GM18498 (cell line): ENCODE results near the gene CMIP.

Experiments
- ATAC-seq: cut with Tn5 transposase; IDR thresholded peaks from one replicate; pipeline ENCODE4 v1.9.1; 2021; ENCODE audit warnings: mild to moderate bottlenecking, moderate library complexity; ENCODE audit not compliant: unreplicated experiment

Gene CMIP

GRCh38 chr16:81461243-81461642 lies 16.6 kb downstream of the CMIP start:
- no peak for ATAC-seq

GRCh38 chr16:81461766-81462165 lies 17.2 kb downstream of the CMIP start:
- no peak for ATAC-seq

- no peak for ATAC-seq
These were observed 18.1 kb downstream of the CMIP start for GRCh38 chr16:81462683-81463082.

GRCh38 chr16:81463296-81463890 lies 18.8 kb downstream of the CMIP start:
- no peak for ATAC-seq

- no peak for ATAC-seq
These were observed 19.7 kb downstream of the CMIP start for GRCh38 chr16:81464279-81464678.

- ATAC-seq, result no peak
These were observed 20.9 kb downstream of the CMIP start for GRCh38 chr16:81465375-81465943.

- ATAC-seq, result no peak
These were observed 21.9 kb downstream of the CMIP start for GRCh38 chr16:81466356-81466980.

- no peak for ATAC-seq
These were observed 22.5 kb downstream of the CMIP start for GRCh38 chr16:81467072-81467471.

- no peak for ATAC-seq
These were observed 23.2 kb downstream of the CMIP start for GRCh38 chr16:81467815-81468214.

- no peak for ATAC-seq
These were observed 23.8 kb downstream of the CMIP start for GRCh38 chr16:81468269-81468902.

- ATAC-seq, result peak; percentile 6
These were observed 24.6 kb downstream of the CMIP start for GRCh38 chr16:81469183-81469677.

GRCh38 chr16:81469710-81470535 lies 25.3 kb downstream of the CMIP start:
- peak; percentile 91 for ATAC-seq

- ATAC-seq, result no peak
These were observed 26.4 kb downstream of the CMIP start for GRCh38 chr16:81470796-81471636.

GRCh38 chr16:81471882-81472281 lies 27.3 kb downstream of the CMIP start:
- ATAC-seq, result no peak

- ATAC-seq, result no peak
These were observed 27.8 kb downstream of the CMIP start for GRCh38 chr16:81472391-81472790.

GRCh38 chr16:81473066-81473488 lies 28.5 kb downstream of the CMIP start:
- ATAC-seq, result no peak

GRCh38 chr16:81473558-81473957 lies 28.9 kb downstream of the CMIP start:
- ATAC-seq, result no peak

GRCh38 chr16:81473969-81474959 lies 29.7 kb downstream of the CMIP start:
- ATAC-seq, result no peak
